Stimulated activated memory B cell treated with anti-CD40 and anti-IgM and Interleukin-4, amounts not matched to agents 10 μg/mL and 1 μg/mL and 100 μg/mL, for 72 hours (primary cell): ENCODE results near the gene MYO6.
"Not testable (repeated sequence)": the region's sequence is repeated elsewhere in the genome, so short reads cannot be mapped to it uniquely, and the experiment has no call there.

ENCODE experiments used
- ATAC-seq: fragments of 150-1000 bp; cut with Tn5 transposase; 2 replicates; pipeline ENCODE4 v1.10.0; 2021
- H3K27ac Mint-ChIP-seq: one replicate; pipeline ENCODE4 v1.8.0; 2022; ENCODE audit warnings: mild to moderate bottlenecking, mixed read lengths
- H3K27me3 Mint-ChIP-seq: one replicate; pipeline ENCODE4 v1.8.0; 2022; ENCODE audit warnings: mixed read lengths
- H3K36me3 Mint-ChIP-seq: one replicate; pipeline ENCODE4 v1.8.0; 2022; ENCODE audit warnings: mixed read lengths
- H3K4me1 Mint-ChIP-seq: one replicate; pipeline ENCODE4 v1.8.0; 2022; ENCODE audit warnings: mixed read lengths
- H3K4me3 Mint-ChIP-seq: one replicate; pipeline ENCODE4 v1.8.0; 2022; ENCODE audit warnings: mild to moderate bottlenecking, moderate library complexity, mixed read lengths
- H3K9me3 Mint-ChIP-seq: one replicate; pipeline ENCODE4 v1.8.0; 2022; ENCODE audit warnings: mixed read lengths

Gene MYO6

DNA sequence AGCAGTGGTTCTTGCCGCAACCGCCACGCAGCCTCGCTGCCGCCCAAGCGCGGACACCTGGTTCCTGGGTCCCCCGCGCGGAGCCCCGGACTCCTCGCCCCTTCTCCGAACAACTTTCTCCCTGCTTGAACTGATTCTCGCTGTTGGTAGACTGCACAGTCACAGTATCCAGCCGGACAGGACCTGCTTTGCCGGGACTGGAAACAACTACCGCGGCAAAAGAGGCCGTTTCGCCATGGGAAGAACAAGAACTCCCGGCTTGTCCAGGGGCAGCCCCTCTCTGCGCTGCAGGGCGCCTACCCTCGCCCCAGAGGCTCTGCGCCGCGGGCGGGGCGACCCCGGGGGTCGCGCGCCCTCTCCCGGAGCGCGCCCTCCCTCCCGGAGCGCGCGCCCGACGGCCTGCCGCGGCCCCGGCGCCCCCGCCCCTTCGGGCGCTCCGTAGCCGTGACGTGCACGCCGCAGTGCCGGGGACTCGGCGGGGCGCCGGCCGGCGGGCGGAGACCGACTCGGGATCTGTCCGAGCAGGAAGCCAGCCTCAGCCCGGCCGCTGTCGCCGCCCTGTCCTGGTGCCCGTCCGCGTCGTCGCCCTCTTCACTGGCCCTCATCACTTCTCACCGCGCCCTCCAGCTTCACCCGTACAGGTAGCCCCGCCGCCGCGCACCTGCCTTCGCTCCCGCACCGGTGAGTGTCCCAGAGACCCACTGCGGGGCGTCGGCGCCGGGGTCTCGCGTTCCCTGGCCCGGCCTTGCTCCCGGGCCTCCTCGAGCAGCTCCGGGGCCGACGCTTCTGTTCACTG is at the start of gene MYO6:
TSS of gene MYO6 (plus strand) at position 497 of the 796 bp plus-strand sequence. CDS start 68,309 bp downstream, outside the sequence.
- Mint-ChIP-seq H3K27me3 (peaks cover 61% of the 10 kb centered on the region), H3K36me3 (no peaks in the 10 kb centered on the region), H3K4me3 (peak within 1 kb of the TSS; percentile 82), H3K27ac (peak within 1 kb of the TSS; percentile 73), H3K9me3 (no peaks in the 10 kb centered on the region), H3K4me1 (peaks cover 27% of the 10 kb centered on the region)
- ATAC-seq = peak; percentile 81

DNA sequence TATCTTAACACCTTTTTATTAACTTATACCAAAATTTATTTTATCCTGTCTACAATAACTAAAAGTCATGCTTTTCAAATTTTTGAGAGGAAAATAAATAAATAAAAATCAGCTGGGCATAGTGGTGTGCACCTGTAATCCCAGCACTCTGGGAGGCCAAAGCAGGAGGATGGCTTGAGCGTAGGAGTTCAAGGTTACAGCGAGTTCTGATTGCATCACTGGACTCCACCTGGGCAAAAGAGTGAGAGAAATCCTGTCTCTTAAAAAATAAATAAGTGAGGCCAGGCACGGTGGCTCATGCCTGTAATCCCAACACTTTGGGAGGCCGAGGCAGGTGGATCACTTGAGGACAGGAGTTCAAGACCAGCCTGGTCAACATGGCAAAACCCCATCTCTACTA is 40.7 kb upstream of the MYO6 start:
- H3K27me3 Mint-ChIP-seq, H3K4me3 Mint-ChIP-seq, ATAC-seq, H3K9me3 Mint-ChIP-seq, H3K4me1 Mint-ChIP-seq, H3K27ac Mint-ChIP-seq: not testable (repeated sequence)
- H3K36me3 Mint-ChIP-seq = peaks cover 54% of the 10 kb centered on the region

GRCh38 chr6:75711173-75711572 is 37.9 kb upstream of the MYO6 start:
- no peak for ATAC-seq
- no peaks in the 10 kb centered on the region for H3K9me3 Mint-ChIP-seq
- no peak overlapping the region for H3K4me3 Mint-ChIP-seq
- H3K27ac Mint-ChIP-seq = no peak overlapping the region
- no peaks in the 10 kb centered on the region for H3K27me3 Mint-ChIP-seq
- peaks cover 48% of the 10 kb centered on the region for H3K36me3 Mint-ChIP-seq
- no peaks in the 10 kb centered on the region for H3K4me1 Mint-ChIP-seq

DNA sequence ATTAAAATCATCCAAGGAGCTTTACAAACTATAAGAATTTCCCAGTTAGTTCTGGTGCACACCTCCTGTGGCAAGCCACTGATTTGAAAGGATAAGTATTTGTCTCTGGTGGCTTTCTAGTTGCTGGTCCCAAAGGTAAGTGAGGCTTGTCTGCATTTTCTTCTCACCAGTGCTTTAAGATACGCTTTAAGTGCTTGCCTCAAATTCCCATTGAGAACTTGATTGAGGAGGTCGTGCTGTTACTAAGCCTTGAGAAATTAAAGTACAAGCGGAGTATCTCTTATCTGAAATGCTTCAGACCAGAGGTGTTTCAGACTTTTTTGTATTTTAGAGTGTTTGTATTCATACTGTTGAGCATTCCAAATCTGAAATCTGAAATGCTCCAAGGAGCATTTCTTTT is 29.9 kb upstream of the MYO6 start:
- no peaks in the 10 kb centered on the region for H3K9me3 Mint-ChIP-seq

GRCh38 chr6:75723382-75723781 is 25.7 kb upstream of the MYO6 start:
- Mint-ChIP-seq H3K4me1 (no peaks in the 10 kb centered on the region), H3K27ac (no peak overlapping the region), H3K36me3 (no peaks in the 10 kb centered on the region), H3K9me3 (no peaks in the 10 kb centered on the region), H3K4me3 (no peak overlapping the region), H3K27me3 (no peaks in the 10 kb centered on the region)
- no peak for ATAC-seq

More for the DNA sequence above, 29.9 kb upstream of the MYO6 start:
- Mint-ChIP-seq H3K4me3 (no peak overlapping the region), H3K27me3 (no peaks in the 10 kb centered on the region), H3K36me3 (peaks cover 14% of the 10 kb centered on the region), H3K4me1 (no peaks in the 10 kb centered on the region), H3K27ac (no peak overlapping the region)
- no peak for ATAC-seq

GRCh38 chr6:75727206-75727605 is 21.8 kb upstream of the MYO6 start:
- Mint-ChIP-seq H3K27me3 (no peaks in the 10 kb centered on the region), H3K4me1 (no peaks in the 10 kb centered on the region), H3K36me3 (no peaks in the 10 kb centered on the region), H3K27ac (no peak overlapping the region), H3K4me3 (no peak overlapping the region), H3K9me3 (no peaks in the 10 kb centered on the region)
- no peak for ATAC-seq

- H3K4me1 Mint-ChIP-seq, H3K27ac Mint-ChIP-seq, H3K4me3 Mint-ChIP-seq, H3K36me3 Mint-ChIP-seq, H3K9me3 Mint-ChIP-seq, ATAC-seq, H3K27me3 Mint-ChIP-seq: not testable (repeated sequence)
Measured at GRCh38 chr6:75731029-75731428, 18.0 kb upstream of the MYO6 start.

GRCh38 chr6:75735491-75736186 is 13.4 kb upstream of the MYO6 start:
- no peaks in the 10 kb centered on the region for H3K9me3 Mint-ChIP-seq
- no peaks in the 10 kb centered on the region for H3K36me3 Mint-ChIP-seq
- no peak for ATAC-seq
- no peak overlapping the region for H3K4me3 Mint-ChIP-seq
- no peak overlapping the region for H3K27ac Mint-ChIP-seq
- no peaks in the 10 kb centered on the region for H3K4me1 Mint-ChIP-seq
- peaks cover 8% of the 10 kb centered on the region for H3K27me3 Mint-ChIP-seq

DNA sequence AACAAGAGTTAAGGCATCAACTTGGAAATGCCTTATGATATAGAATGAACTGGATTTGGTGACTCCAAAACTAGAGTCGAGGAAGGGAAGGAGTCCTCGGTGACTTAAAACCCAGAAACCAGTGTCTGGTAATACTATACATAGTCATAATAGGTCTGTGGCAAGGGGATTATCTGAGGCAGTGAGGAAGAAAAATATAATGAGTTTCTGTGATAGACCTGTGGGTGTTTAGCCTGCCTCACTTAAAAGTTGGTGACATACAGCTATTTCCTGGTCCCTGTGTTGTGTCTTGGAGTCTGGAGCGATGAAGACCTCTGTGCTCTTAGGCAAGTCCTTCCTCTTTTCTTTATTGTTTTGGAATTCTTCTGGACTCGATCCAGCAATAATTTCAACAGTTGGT is 5.1 kb upstream of the MYO6 start:
- Mint-ChIP-seq H3K9me3 (no peaks in the 10 kb centered on the region), H3K36me3 (no peaks in the 10 kb centered on the region), H3K4me3 (no peak overlapping the region), H3K27ac (no peak overlapping the region), H3K27me3 (peaks cover 55% of the 10 kb centered on the region), H3K4me1 (peaks cover 15% of the 10 kb centered on the region)
- ATAC-seq = no peak

GRCh38 chr6:75745404-75745803 is 3.6 kb upstream of the MYO6 start:
- no peaks in the 10 kb centered on the region for H3K36me3 Mint-ChIP-seq
- no peak overlapping the region for H3K4me3 Mint-ChIP-seq
- H3K27me3 Mint-ChIP-seq = peaks cover 59% of the 10 kb centered on the region
- ATAC-seq = no peak
- H3K9me3 Mint-ChIP-seq = no peaks in the 10 kb centered on the region
- H3K27ac Mint-ChIP-seq = no peak overlapping the region
- peaks cover 27% of the 10 kb centered on the region for H3K4me1 Mint-ChIP-seq

GRCh38 chr6:75746221-75746620 is 2.8 kb upstream of the MYO6 start:
- H3K9me3 Mint-ChIP-seq = no peaks in the 10 kb centered on the region
- H3K4me1 Mint-ChIP-seq = peaks cover 27% of the 10 kb centered on the region
- no peak for ATAC-seq
- H3K4me3 Mint-ChIP-seq = no peak overlapping the region
- no peak overlapping the region for H3K27ac Mint-ChIP-seq
- H3K27me3 Mint-ChIP-seq = peaks cover 68% of the 10 kb centered on the region
- no peaks in the 10 kb centered on the region for H3K36me3 Mint-ChIP-seq

DNA sequence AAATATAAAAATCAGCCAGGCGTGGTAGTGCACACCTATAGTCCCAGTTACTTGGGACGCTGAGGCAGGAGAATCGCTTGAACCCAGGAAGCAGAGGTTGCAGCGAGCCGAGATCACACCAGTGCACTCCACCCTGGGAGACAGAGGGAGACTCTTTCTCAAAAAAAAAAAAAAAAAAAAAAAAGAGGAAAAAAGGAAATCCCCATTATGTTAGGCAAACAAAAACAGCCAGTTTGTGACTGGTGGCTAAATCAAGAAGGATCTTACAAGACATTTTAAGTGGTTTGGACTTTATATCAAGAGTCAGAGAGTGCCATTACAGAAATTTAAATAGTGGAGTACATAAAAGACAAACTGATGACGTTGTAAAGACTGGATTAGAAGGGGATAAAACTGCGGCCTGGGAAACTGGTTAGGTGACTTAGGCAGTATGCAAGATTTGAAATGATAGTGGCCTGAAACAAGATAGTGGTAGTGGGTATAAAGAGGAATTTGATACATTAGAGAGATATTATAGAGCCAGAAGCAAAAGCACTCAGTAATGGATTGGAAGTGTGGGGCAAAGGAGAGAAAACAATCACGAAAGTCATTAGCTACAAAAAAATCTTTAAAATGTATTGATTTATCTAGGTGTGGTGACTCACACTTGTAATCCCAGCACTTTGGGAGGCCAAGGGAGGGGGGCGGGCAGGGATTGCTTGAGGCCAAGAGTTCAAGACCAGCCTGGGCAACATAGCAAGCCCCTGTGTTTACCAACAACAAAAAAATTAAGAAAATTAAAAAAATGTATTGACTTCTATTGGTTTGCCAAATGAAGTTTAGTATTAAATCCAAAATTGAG is 1.7 kb upstream of the MYO6 start:
- Mint-ChIP-seq H3K4me1 (peaks cover 27% of the 10 kb centered on the region), H3K27ac (no peak overlapping the region), H3K9me3 (no peaks in the 10 kb centered on the region), H3K36me3 (no peaks in the 10 kb centered on the region), H3K4me3 (no peak overlapping the region), H3K27me3 (peaks cover 69% of the 10 kb centered on the region)
- ATAC-seq = no peak

- peaks cover 27% of the 10 kb centered on the region for H3K4me1 Mint-ChIP-seq
- peaks cover 69% of the 10 kb centered on the region for H3K27me3 Mint-ChIP-seq
- ATAC-seq = no peak
- no peaks in the 10 kb centered on the region for H3K9me3 Mint-ChIP-seq
- no peaks in the 10 kb centered on the region for H3K36me3 Mint-ChIP-seq
- no peak overlapping the region for H3K27ac Mint-ChIP-seq
- peak overlapping the region; percentile 72 for H3K4me3 Mint-ChIP-seq
Measured at GRCh38 chr6:75748003-75748742, 866 bp upstream of the MYO6 start.

GRCh38 chr6:75751443-75751842 is 2.4 kb downstream of the MYO6 start:
- Mint-ChIP-seq H3K4me1 (peaks cover 27% of the 10 kb centered on the region), H3K27me3 (peaks cover 53% of the 10 kb centered on the region), H3K27ac (no peak overlapping the region), H3K9me3 (no peaks in the 10 kb centered on the region), H3K36me3 (no peaks in the 10 kb centered on the region), H3K4me3 (no peak overlapping the region)
- ATAC-seq = no peak

DNA sequence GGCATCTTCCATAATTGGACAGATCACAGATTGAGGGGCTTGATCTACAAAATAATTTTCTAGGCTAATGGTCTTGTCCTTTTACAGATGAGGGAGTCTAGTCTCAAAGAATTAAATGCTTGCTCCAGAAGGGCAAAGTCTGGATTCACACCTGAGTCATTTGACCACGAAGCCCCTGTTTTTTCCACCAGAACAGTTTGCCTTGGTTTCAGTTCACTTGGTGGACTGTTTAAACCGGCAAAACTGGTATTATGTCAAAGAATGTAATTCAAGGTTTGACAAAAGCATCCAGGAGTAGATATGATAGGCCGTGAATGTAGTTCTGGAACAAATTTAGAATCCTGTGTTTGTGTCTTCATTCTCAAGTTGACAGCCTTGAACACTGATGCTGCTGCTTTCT is 3.3 kb downstream of the MYO6 start:
- Mint-ChIP-seq H3K4me3 (no peak overlapping the region), H3K4me1 (peaks cover 24% of the 10 kb centered on the region), H3K27me3 (peaks cover 45% of the 10 kb centered on the region), H3K27ac (no peak overlapping the region), H3K9me3 (no peaks in the 10 kb centered on the region), H3K36me3 (no peaks in the 10 kb centered on the region)
- ATAC-seq = no peak
